ENCODE measurements around the gene PRKN. TPM values are rescaled to one million over a fixed set of nuclear protein-coding genes. Genes with fewer than 3 reads are reported as not detected.

PRKN gene
- total and polyA plus RNA-seq, 5 donors from 2014 or later: 0.24 to 3.7 (median 2.5) TPM

- Mint-ChIP-seq H3K27ac (no peak overlapping the region), H3K4me3 (no peak overlapping the region), H3K4me1 (no peaks in the 10 kb centered on the region), H3K36me3 (no peaks in the 10 kb centered on the region), H3K9me3 (peaks cover 0 to 2% (median 0%) of the 10 kb centered on the region in 7 donors), H3K27me3 (no peaks in the 10 kb centered on the region)
- Histone ChIP-seq H3K4me1 (ENCODE audit: control insufficient read depth, insufficient read depth, low read length, poor library complexity, severe bottlenecking) (no peaks in the 10 kb centered on the region), H3K27ac (ENCODE audit: insufficient read depth, low read length, poor library complexity, severe bottlenecking) (no peak overlapping the region), H3K27me3 (ENCODE audit: control insufficient read depth, insufficient read depth, low read length) (no peaks in the 10 kb centered on the region), H3K4me3 (ENCODE audit: low read depth, low read length) (no peak overlapping the region), H3K9me3 (ENCODE audit: control insufficient read depth in 2 of 2, low read length in 2 of 2) (no peaks in the 10 kb centered on the region), H3K36me3 (ENCODE audit: control insufficient read depth, insufficient read depth, low read length) (no peaks in the 10 kb centered on the region)
- no peak for DNase-seq
- ATAC-seq (ENCODE audit: low read depth in 2 of 2): no peak
Observed at GRCh38 chr6:161410736-161411135, 1316.8 kb downstream of the PRKN start.

GRCh38 chr6:161410076-161410475 is 1317.5 kb downstream of the PRKN start:
- ATAC-seq (ENCODE audit: low read depth in 2 of 2) (no peak), DNase-seq (no peak)
- Histone ChIP-seq H3K9me3 (ENCODE audit: control insufficient read depth in 2 of 2, low read length in 2 of 2) (no peaks in the 10 kb centered on the region), H3K27me3 (ENCODE audit: control insufficient read depth, insufficient read depth, low read length) (no peaks in the 10 kb centered on the region), H3K4me3 (ENCODE audit: low read depth, low read length) (no peak overlapping the region), H3K36me3 (ENCODE audit: control insufficient read depth, insufficient read depth, low read length) (no peaks in the 10 kb centered on the region), H3K27ac (ENCODE audit: insufficient read depth, low read length, poor library complexity, severe bottlenecking) (no peak overlapping the region), H3K4me1 (ENCODE audit: control insufficient read depth, insufficient read depth, low read length, poor library complexity, severe bottlenecking) (no peaks in the 10 kb centered on the region)
- Mint-ChIP-seq H3K4me3 (no peak overlapping the region), H3K9me3 (peaks cover 0 to 2% (median 0%) of the 10 kb centered on the region in 7 donors), H3K27ac (no peak overlapping the region), H3K4me1 (no peaks in the 10 kb centered on the region), H3K27me3 (no peaks in the 10 kb centered on the region), H3K36me3 (no peaks in the 10 kb centered on the region)

- ATAC-seq (ENCODE audit: low read depth in 2 of 2) (no peak), DNase-seq (no peak)
- Histone ChIP-seq H3K36me3 (ENCODE audit: control insufficient read depth, insufficient read depth, low read length) (no peaks in the 10 kb centered on the region), H3K27me3 (ENCODE audit: control insufficient read depth, insufficient read depth, low read length) (no peaks in the 10 kb centered on the region), H3K4me1 (ENCODE audit: control insufficient read depth, insufficient read depth, low read length, poor library complexity, severe bottlenecking) (no peaks in the 10 kb centered on the region), H3K9me3 (ENCODE audit: control insufficient read depth in 2 of 2, low read length in 2 of 2) (no peaks in the 10 kb centered on the region), H3K27ac (ENCODE audit: insufficient read depth, low read length, poor library complexity, severe bottlenecking) (no peak overlapping the region), H3K4me3 (ENCODE audit: low read depth, low read length) (no peak overlapping the region)
- no peak overlapping the region for H3K27ac Mint-ChIP-seq
- peaks cover 0 to 3% (median 0%) of the 10 kb centered on the region in 7 donors for H3K9me3 Mint-ChIP-seq
- no peaks in the 10 kb centered on the region for H3K27me3 Mint-ChIP-seq
- H3K4me1 Mint-ChIP-seq: no peaks in the 10 kb centered on the region
- no peak overlapping the region for H3K4me3 Mint-ChIP-seq
- H3K36me3 Mint-ChIP-seq: no peaks in the 10 kb centered on the region
Observed at GRCh38 chr6:161409353-161409752, 1318.2 kb downstream of the PRKN start.

DNA sequence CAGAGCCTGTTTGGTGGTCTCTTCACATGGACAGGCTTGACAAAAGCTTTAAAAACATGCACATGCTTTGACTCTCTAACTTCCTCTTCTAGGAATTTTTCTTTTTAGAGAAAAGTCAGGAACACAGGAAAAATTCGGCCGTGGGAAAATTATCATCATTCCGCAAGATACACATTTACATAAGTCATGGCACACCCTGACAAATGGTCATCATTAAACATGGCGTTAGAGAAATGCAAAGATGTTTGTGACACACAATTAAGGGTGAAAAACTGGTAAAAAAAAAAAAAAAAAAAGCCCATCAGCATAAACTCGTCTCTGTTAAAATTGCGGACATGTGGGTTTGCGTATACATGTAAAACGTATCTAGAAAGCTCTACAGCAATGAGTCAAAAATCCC is 1319.5 kb downstream of the PRKN start:
- H3K27ac Mint-ChIP-seq: no peak overlapping the region
- H3K4me3 Mint-ChIP-seq: no peak overlapping the region
- H3K36me3 ChIP-seq (ENCODE audit: control insufficient read depth, insufficient read depth, low read length): no peaks in the 10 kb centered on the region

GRCh38 chr6:161407581-161407980 is 1320.0 kb downstream of the PRKN start:
- H3K36me3 Mint-ChIP-seq: no peaks in the 10 kb centered on the region
- H3K4me1 Mint-ChIP-seq: no peaks in the 10 kb centered on the region
- H3K9me3 ChIP-seq (ENCODE audit: control insufficient read depth in 2 of 2, low read length in 2 of 2): no peaks in the 10 kb centered on the region
- H3K4me1 ChIP-seq (ENCODE audit: control insufficient read depth, insufficient read depth, low read length, poor library complexity, severe bottlenecking): no peaks in the 10 kb centered on the region
- H3K27ac ChIP-seq (ENCODE audit: insufficient read depth, low read length, poor library complexity, severe bottlenecking): no peak overlapping the region
- no peak overlapping the region for H3K4me3 Mint-ChIP-seq
- H3K27me3 Mint-ChIP-seq: no peaks in the 10 kb centered on the region
- H3K36me3 ChIP-seq (ENCODE audit: control insufficient read depth, insufficient read depth, low read length): no peaks in the 10 kb centered on the region
- H3K27me3 ChIP-seq (ENCODE audit: control insufficient read depth, insufficient read depth, low read length): no peaks in the 10 kb centered on the region
- DNase-seq: no peak
- H3K9me3 Mint-ChIP-seq: peaks cover 0 to 5% (median 0%) of the 10 kb centered on the region in 7 donors
- H3K27ac Mint-ChIP-seq: no peak overlapping the region
- ATAC-seq (ENCODE audit: low read depth in 2 of 2): no peak
- no peak overlapping the region for H3K4me3 ChIP-seq (ENCODE audit: low read depth, low read length)

More for the DNA sequence above, 1319.5 kb downstream of the PRKN start:
- ATAC-seq (ENCODE audit: low read depth in 2 of 2) (no peak), DNase-seq (no peak)
- Mint-ChIP-seq H3K36me3 (no peaks in the 10 kb centered on the region), H3K9me3 (peaks cover 0 to 3% (median 0%) of the 10 kb centered on the region in 7 donors), H3K27me3 (no peaks in the 10 kb centered on the region), H3K4me1 (no peaks in the 10 kb centered on the region)
- Histone ChIP-seq H3K27me3 (ENCODE audit: control insufficient read depth, insufficient read depth, low read length) (no peaks in the 10 kb centered on the region), H3K9me3 (ENCODE audit: control insufficient read depth in 2 of 2, low read length in 2 of 2) (no peaks in the 10 kb centered on the region), H3K4me3 (ENCODE audit: low read depth, low read length) (no peak overlapping the region), H3K4me1 (ENCODE audit: control insufficient read depth, insufficient read depth, low read length, poor library complexity, severe bottlenecking) (no peaks in the 10 kb centered on the region), H3K27ac (ENCODE audit: insufficient read depth, low read length, poor library complexity, severe bottlenecking) (no peak overlapping the region)

GRCh38 chr6:161407115-161407514 is 1320.5 kb downstream of the PRKN start:
- ATAC-seq (ENCODE audit: low read depth in 2 of 2) (no peak), DNase-seq (no peak)
- Mint-ChIP-seq H3K27me3 (no peaks in the 10 kb centered on the region), H3K4me1 (no peaks in the 10 kb centered on the region), H3K9me3 (peaks cover 0 to 5% (median 0%) of the 10 kb centered on the region in 7 donors), H3K4me3 (no peak overlapping the region), H3K36me3 (no peaks in the 10 kb centered on the region), H3K27ac (no peak overlapping the region)
- H3K4me3 ChIP-seq (ENCODE audit: low read depth, low read length): no peak overlapping the region
- no peaks in the 10 kb centered on the region for H3K27me3 ChIP-seq (ENCODE audit: control insufficient read depth, insufficient read depth, low read length)
- H3K9me3 ChIP-seq (ENCODE audit: control insufficient read depth in 2 of 2, low read length in 2 of 2): no peaks in the 10 kb centered on the region
- no peak overlapping the region for H3K27ac ChIP-seq (ENCODE audit: insufficient read depth, low read length, poor library complexity, severe bottlenecking)
- no peaks in the 10 kb centered on the region for H3K4me1 ChIP-seq (ENCODE audit: control insufficient read depth, insufficient read depth, low read length, poor library complexity, severe bottlenecking)
- H3K36me3 ChIP-seq (ENCODE audit: control insufficient read depth, insufficient read depth, low read length): no peaks in the 10 kb centered on the region

DNA sequence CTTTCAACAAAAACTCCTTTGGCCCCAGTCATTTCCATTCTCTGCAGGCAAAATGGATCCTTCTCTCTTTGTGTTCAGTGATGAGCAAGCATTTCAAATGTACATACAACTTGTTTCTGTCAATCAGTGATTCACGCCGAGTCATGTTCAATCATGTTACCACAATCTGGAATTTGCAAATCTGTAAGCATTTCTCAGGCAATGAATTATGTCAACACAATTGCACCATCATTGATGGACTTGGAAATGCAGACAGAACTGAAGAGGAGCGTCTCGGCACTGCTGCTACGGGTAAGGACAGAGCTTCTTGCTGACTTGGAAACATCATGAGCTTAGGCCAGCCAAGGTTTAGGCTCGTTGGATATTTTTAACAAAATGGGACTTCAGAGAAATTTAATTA is 1320.9 kb downstream of the PRKN start:
- peaks cover 0 to 5% (median 0%) of the 10 kb centered on the region in 7 donors for H3K9me3 Mint-ChIP-seq
- Histone ChIP-seq H3K27me3 (ENCODE audit: control insufficient read depth, insufficient read depth, low read length) (no peaks in the 10 kb centered on the region), H3K4me3 (ENCODE audit: low read depth, low read length) (no peak overlapping the region), H3K27ac (ENCODE audit: insufficient read depth, low read length, poor library complexity, severe bottlenecking) (no peak overlapping the region), H3K9me3 (ENCODE audit: control insufficient read depth in 2 of 2, low read length in 2 of 2) (no peaks in the 10 kb centered on the region), H3K36me3 (ENCODE audit: control insufficient read depth, insufficient read depth, low read length) (no peaks in the 10 kb centered on the region), H3K4me1 (ENCODE audit: control insufficient read depth, insufficient read depth, low read length, poor library complexity, severe bottlenecking) (no peaks in the 10 kb centered on the region)
- no peaks in the 10 kb centered on the region for H3K36me3 Mint-ChIP-seq
- no peaks in the 10 kb centered on the region for H3K4me1 Mint-ChIP-seq
- no peaks in the 10 kb centered on the region for H3K27me3 Mint-ChIP-seq
- DNase-seq (no peak), ATAC-seq (ENCODE audit: low read depth in 2 of 2) (no peak)
- no peak overlapping the region for H3K27ac Mint-ChIP-seq
- no peak overlapping the region for H3K4me3 Mint-ChIP-seq

- no peak overlapping the region for H3K27ac Mint-ChIP-seq
- Histone ChIP-seq H3K27me3 (ENCODE audit: control insufficient read depth, insufficient read depth, low read length) (no peaks in the 10 kb centered on the region), H3K9me3 (ENCODE audit: control insufficient read depth in 2 of 2, low read length in 2 of 2) (no peaks in the 10 kb centered on the region), H3K27ac (ENCODE audit: insufficient read depth, low read length, poor library complexity, severe bottlenecking) (no peak overlapping the region), H3K36me3 (ENCODE audit: control insufficient read depth, insufficient read depth, low read length) (no peaks in the 10 kb centered on the region), H3K4me3 (ENCODE audit: low read depth, low read length) (no peak overlapping the region), H3K4me1 (ENCODE audit: control insufficient read depth, insufficient read depth, low read length, poor library complexity, severe bottlenecking) (no peaks in the 10 kb centered on the region)
- ATAC-seq (ENCODE audit: low read depth in 2 of 2) (no peak), DNase-seq (no peak)
- no peaks in the 10 kb centered on the region for H3K36me3 Mint-ChIP-seq
- no peak overlapping the region for H3K4me3 Mint-ChIP-seq
- H3K4me1 Mint-ChIP-seq: no peaks in the 10 kb centered on the region
- H3K27me3 Mint-ChIP-seq: no peaks in the 10 kb centered on the region
- H3K9me3 Mint-ChIP-seq: peaks cover 0 to 5% (median 0%) of the 10 kb centered on the region in 7 donors
Observed at GRCh38 chr6:161405418-161405817, 1322.1 kb downstream of the PRKN start.
